ENCODE measurements around the gene C11orf71.

The C11orf71 gene

DNA sequence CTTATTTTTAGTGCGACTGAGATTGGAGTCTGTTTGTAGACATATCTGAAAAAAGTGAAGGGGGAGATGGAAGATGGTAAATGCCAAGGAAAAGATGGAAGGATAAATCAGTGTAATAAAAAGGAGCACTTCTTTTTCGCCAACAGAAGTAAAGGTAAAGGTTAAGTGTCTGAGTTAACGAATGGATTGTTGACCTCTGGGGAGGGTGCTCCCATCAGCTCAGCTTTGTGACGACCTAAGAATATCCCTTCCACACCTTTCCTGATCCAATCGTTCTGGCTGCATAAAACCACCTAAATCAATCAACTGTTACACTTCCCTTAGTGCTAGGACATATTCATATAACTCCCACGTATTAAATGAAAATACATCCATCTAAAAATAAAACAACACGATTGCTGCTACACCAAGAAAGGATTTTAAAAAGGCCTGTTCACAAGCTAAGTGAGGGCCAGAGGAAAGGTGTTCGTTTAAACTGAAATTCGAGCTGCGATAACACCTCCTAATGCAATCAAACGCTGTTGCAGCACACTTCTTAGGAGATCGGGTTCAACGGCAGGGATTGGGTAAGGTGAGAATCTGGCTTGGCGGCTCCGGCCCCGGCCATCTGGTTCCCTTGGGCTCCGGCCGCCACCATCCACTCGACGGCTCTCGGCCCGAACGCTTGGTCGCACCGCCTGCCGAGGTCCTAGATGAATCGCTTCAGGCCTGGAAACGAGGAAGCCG, 658 bp downstream of the C11orf71 start:
- DNase-seq = no peak

DNA sequence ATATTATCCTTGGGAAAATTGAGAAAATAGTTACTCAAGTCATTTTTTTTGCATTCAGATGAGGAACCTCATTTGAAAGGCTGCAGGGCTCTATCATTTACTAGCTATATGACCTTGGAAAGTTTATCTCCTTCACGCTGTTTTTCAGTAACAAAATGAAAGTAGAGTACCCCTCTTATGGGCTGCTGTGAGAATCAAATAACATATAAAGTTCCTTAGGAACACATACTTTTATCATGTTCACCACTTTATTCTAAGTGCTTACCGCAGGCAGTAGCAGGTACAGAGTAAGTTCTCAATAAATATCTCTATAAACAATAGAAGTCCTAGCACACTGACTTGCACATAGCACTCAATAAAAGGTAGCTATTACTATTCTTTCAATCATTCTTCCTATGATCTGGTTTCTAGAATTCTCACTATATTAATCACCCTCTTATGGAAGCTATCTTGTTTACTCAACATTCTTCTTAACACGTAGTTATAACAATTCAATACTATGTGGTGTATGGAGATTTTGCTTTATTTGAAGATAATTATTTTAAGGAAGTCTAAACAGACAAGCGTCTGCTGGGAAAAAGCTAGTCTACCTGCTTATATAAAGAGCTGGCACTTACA, 1.9 kb downstream of the C11orf71 start:
- no peak for DNase-seq

DNA sequence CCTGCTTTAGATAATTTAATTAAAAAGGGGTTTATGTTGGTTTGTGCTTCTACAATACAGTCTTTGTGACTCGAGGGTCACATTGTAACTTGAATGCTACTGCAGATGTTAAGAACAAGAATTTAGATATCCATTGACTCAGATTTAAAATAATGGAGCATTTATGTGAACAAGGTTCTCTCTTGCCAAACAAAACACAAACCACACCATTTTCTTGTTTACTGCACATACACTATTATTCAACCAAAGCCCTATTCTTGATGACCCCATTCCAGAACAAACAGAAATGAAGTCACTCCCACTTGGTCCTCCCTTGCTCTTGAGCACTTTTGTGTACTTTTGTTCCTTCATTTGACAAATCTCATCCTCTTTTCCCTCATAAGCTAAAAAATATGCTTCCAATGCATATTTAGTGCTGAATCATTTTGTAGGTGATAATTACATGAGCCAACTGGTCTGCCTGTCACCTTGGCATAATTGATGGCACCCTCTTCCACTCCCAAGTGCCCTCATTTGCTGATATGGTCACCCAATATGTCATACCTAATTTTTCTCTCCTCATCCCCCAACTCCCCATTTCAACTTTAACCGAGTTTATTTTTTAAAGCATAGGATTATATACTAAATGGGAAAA, 2.8 kb downstream of the C11orf71 start:
- no peak for DNase-seq

DNA sequence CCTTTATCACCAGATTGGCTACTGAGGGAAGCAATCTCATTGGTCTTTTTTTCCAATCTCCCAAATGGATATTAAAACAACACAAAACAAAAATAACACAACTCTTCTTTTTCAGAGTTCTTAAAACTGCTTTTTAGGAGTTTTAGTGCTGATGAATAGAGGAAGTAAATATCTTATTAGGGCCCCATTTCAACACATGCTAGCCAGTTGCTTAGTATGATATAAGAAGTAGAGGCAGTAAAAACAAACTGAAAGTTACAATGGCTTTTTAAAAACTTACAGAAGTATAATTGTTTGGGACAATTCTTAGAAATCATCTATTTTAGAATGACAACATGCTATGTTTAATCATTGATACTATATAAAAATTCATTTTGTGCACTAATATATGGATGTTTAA, 3.4 kb downstream of the C11orf71 start:
- DNase-seq = no peak

DNA sequence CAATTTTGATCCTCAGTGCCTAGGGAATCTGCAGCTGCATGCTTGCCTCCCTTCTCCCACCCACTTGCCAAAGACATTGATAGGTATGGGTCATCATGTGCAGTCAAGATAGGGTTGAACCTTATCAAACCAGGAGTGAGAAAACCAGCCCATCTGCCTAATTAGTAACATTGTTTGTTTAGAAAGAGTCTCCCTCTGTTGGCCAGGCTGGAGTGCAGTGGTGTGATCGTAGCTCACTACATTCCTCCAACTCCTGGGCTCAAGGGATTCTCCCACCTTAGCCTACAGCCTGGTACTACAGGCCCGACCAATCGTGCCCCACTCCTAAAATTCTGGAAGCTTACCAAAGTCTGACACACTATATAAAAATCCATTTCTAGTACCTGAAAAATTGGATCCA, 4.6 kb downstream of the C11orf71 start:
- no peak for DNase-seq

- DNase-seq = no peak
Observed at GRCh38 chr11:114392735-114393667, 7.3 kb downstream of the C11orf71 start.

GRCh38 chr11:114386545-114386944, 13.8 kb downstream of the C11orf71 start:
- DNase-seq = no peak

DNA sequence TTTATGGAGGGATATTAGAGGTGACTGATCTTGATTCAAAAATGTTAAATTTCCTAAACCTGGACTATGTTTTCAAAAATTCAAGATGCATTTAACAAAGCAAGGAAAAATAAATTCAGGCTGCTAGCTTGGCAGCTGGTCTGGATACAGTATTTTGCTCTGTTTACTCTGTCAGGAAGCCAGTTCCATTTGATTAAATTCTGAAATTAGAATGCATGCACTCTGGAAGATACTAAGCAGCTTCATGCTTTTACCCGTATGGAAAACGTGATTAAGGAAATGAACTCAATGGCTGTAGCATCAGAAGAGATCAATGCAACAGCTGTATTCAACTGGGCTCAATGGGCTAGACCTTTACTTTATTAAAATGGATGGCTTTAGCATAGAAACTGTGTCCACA, 14.2 kb downstream of the C11orf71 start:
- no peak for DNase-seq

DNA sequence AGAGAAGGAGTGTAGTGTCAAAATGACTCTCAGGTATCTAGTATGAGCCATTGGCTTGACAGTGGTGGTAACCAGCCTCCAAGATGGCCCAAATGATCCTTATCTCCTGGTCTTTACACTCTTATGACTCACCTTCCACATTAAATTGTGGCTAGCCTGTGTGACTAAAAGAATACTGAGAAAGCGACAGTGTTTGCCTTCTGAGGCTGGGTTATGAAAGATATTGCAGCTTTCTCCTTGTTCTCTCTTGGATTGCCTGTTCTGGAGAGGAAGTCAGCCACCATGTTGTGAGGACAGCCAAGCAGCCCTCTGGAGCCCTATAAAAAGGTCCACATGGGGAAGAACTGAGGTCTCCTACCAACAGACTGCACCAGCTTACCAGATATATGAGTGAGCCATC, 15.8 kb downstream of the C11orf71 start:
- DNase-seq = no peak

DNA sequence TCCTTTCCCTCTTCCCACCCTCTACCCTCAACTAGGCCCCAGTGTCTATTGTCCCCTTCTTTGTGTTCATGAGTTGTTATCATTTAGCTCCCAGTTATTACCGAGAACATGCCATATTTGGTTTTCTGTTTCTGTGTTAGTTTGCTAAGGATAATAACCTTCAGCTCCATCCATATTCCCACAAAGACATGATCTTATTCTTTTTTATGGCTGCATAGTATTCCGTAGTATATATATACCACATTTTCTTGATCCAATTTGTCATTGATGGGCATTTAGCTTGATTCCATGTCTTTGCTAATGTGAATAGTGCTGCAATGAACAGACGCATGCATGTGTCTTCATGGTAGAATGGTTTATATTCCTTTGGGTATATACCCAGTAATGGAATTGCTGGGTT, 17.8 kb downstream of the C11orf71 start:
- no peak for DNase-seq

DNA sequence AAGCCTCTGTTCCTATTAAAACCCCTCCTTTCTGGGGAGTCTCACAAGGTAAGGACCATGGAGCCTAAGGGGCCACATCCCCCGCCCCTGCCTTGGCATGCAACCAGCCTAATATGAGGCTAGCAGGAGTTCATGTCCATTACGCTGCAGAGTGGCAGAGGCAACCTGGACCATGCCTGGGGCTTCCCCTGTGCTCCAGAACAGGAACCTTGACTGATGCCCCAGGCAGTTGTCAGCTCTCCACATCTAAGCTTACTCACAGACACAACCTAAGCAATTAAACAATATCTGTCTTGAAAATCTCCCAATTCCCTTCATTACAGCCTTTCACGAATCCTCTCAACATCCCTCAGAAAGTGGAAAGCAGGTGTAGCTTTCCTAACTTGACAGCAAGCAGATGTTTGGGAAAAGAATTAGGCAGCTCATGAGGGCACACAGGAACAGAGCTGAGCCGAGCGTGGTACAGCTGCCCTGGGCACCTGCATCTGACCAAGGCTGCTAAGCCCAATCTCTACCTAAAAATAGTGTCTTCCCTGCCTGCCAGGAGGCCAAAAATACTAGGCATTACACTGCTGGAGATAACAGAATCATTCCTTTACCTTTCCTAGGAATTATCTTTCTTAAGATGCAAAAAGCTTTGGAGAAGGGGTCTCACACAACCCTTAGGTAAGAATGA, 20.8 kb downstream of the C11orf71 start:
- no peak for DNase-seq

GRCh38 chr11:114377612-114378267, 22.6 kb downstream of the C11orf71 start:
- no peak for DNase-seq

- DNase-seq = no peak
Observed at GRCh38 chr11:114375052-114375451, 25.3 kb downstream of the C11orf71 start.

GRCh38 chr11:114368918-114369680, 31.2 kb downstream of the C11orf71 start:
- DNase-seq = no peak

- DNase-seq = no peak
Observed at GRCh38 chr11:114367244-114367957, 32.9 kb downstream of the C11orf71 start.

- DNase-seq = no peak
Observed at GRCh38 chr11:114366331-114367243, 33.7 kb downstream of the C11orf71 start.

DNA sequence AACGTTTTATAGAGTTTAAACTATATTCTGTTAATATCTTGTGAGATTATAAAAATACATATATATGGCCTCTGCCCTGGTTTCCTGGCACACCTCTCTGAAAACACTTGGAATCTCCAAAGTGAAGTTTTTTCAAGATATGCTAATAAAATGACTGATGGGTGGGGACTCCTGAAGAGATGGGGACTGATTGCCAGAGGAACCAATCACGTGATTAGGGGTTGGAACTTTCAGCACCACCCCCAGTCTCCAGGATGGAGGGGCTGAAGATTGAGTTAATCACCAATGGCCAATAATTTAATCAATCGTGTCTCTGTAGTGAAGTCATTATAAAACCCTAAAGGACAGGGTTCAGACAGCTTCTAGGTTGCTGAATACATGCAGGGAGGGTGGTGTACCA, 37.4 kb downstream of the C11orf71 start:
- no peak for DNase-seq

- no peak for DNase-seq
Observed at GRCh38 chr11:114362326-114362725, 38.0 kb downstream of the C11orf71 start.

DNA sequence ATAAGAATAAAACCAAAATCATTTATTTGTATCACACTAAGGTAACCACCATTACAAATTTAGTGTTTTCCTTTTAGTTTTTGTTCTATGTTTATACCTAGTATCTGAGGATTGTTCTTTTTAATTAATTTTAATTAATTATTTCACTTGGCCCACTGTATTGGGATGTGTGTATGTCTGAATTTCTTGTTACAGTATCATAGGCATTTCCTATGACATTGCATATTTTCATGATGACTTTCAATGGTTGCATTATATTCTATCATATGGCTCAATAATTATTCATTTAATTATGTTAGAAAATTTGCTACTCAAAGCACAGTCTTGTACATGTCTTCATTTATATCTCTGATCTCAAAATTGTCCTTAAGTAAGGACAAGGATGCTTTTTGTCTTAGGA, 41.0 kb downstream of the C11orf71 start:
- DNase-seq = no peak

Measured in cerebellar nuclear complex (tissue), 1 donor.